Omental fat pad (tissue), 4 donors: ENCODE measurements around the gene CCDC97. TPM values are rescaled to one million over a fixed set of nuclear protein-coding genes. Genes with fewer than 3 reads are reported as not detected.

Experiments used
- ATAC-seq: fragments of 150-250 bp; one replicate; pipeline ENCODE4 v1.9.1; 2016; ENCODE audit warnings: mild to moderate bottlenecking, moderate library complexity; ENCODE audit not compliant: low FRiP score
- DNase-seq: peaks from one replicate; pipeline ENCODE4 v3.0.0-alpha.2; 2019; ENCODE audit warnings: low spot score
- total RNA-seq, 4 donors: library from RNA; depleted of rRNA; stranded (reverse); fragments of >200 nt; gene quantifications; one replicate each; pipeline ENCODE4 v1.1.0, GENCODE V29; 2016
- TF ChIP-seq, protein P1 (sequence below), 3 donors: fragments of 450-650 bp; IDR thresholded peaks; one replicate each; pipeline ENCODE4 v1.5.1; 2016 to 2017; ENCODE audit warnings: antibody characterized with exemption in 3 of 3, mild to moderate bottlenecking in 3 of 3, moderate library complexity in 2 of 3

The CCDC97 gene
- total RNA-seq, 4 donors from 2014 or later, result 11.8 to 16.6 (median 13.9) TPM

DNA sequence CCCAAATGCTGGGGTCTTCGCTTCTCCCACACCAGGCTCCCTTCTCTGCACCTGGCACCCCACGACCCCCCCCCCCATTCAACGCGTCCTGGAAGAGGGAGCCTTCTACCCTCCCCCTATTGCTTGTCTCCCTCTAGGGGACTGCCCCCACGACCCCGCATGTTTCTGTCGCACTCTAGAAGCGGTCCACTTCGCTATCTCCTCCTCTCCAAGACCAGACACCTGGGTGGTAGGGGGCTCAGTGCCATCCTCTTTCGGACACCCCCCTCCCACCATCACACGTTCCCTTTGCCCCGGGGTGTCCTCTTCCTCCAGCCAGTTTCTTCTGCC is 42.3 kb downstream of the CCDC97 start:
- DNase-seq, result no peak
- TF ChIP-seq, protein P1, sequence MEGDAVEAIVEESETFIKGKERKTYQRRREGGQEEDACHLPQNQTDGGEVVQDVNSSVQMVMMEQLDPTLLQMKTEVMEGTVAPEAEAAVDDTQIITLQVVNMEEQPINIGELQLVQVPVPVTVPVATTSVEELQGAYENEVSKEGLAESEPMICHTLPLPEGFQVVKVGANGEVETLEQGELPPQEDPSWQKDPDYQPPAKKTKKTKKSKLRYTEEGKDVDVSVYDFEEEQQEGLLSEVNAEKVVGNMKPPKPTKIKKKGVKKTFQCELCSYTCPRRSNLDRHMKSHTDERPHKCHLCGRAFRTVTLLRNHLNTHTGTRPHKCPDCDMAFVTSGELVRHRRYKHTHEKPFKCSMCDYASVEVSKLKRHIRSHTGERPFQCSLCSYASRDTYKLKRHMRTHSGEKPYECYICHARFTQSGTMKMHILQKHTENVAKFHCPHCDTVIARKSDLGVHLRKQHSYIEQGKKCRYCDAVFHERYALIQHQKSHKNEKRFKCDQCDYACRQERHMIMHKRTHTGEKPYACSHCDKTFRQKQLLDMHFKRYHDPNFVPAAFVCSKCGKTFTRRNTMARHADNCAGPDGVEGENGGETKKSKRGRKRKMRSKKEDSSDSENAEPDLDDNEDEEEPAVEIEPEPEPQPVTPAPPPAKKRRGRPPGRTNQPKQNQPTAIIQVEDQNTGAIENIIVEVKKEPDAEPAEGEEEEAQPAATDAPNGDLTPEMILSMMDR (IDR thresholded peaks at IDR 0.05), result no peak
- no peak for ATAC-seq

DNA sequence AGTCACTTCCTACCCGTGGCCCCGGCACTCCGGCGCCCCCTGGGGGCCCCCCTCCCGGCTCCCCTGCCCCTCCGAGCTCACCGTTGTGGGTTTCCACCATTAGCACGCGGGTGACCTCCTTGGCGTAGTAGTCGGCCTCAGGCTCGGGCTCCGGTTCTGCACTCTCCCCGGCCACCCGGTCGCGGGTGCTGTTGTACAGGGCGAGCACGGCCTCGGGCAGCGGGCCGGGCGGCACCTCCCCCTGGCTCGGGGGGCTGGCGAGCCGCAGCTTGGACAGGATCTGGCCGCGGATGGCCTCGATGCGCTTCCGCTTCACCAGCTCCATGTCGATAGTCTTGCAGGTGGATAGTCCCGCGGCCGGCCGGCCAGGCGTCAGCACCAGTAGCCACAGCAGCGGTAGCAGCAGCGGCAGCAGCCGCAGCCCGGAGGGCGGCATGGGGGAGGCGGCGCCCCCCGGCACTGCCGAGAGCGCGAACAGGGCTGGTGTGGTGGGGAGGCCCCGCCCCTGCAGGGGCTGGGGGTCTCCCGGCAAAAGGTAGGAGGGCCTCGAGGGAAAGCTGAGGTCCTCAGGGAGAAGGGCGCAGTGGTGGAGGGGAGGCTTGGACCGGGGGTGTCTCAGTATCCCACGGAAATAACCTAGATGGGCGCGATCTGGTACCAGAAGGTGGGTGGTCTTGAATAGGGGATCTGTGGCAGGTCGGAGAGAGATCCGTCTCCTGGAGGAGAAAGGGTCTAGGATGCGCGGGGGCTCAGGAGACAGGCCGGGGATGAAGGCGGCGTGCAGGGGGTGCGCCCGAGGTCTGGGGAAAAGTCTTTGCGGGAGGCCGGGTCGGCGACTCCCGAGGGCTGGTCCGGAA is 42.9 kb downstream of the CCDC97 start:
- ATAC-seq, result no peak
- TF ChIP-seq, protein P1 (IDR thresholded peaks at IDR 0.05), result no peak
- DNase-seq, result no peak

DNA sequence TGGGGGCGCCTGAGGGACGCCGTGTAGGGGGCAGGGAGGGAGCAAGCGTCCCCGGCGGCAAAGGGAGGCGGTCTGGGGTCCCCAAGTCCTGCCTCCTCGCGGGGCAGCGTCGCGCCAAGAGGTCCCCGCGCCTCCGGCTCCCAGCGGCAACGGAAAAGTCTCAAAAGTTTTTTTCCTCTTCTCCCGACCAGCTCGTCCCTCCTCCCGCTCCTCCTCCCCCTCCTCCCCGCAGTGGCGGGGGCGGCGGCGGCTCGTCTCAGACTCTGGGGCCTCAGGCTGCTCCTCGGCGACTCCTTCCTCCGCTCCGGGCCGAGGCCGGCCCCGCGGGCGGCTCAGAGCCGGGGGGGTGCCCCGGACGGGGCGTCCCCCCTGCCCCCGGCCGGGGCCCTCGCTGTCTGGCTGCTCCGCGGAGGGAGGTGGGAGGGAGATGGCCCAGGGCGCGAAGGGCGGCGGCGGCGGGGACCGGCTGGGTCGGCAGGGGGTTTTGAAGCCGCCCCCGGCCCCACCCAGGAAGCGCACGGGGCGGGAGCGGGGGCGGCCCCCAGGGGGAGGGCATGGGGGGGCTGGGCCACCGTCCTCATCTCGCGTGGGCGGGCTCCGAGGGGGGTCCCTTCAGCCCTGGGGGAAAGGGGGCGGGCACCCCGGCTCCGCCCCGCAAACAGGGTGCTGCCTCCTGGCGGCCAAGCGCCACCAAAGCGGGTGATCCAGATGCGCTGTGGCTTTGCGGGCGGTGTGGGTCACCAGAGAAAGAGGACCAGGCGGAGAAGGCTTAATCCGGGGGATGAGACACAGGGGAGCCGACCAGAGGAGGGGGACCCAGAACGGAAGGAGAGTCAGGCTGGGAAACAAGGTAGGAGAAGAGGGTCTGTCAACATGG is 43.7 kb downstream of the CCDC97 start, which contains the start of gene TGFB1:
Gene TGFB1 (minus strand): TSS at position 457 of the 877 bp plus-strand sequence. CDS start 878 bp downstream, outside the sequence.
- peak; percentile 64 for DNase-seq
- peak; percentile 63 for ATAC-seq

DNA sequence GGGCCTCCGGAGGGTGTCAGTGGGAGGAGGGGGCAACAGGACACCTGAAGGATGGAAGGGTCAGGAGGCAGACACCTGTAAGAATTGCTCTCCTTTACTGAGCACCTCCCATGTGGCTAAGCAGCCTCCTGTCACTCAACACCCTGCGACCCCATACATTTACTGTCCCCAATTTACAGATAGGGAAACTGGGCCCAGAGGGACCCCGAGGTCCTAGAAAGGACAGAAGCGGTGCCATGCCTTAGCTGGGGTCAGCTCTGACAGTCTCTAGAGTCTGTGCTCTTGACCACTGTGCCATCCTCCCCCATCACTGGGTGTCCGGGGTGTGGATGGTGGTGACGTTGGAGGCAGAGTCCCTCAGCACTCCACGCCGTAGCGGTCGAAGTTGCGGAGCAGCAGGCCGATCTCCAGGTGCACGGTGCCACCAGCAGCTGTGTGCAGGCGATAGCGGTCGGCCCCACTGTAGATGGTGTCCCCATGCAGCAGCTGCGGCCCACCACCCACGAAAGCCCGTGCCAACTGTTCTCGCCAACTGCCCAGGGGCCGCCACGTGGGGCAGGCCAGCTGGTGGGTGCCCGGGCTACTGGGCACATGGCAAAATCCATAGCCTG is 44.5 kb downstream of the CCDC97 start:
- TF ChIP-seq, protein P1 (IDR thresholded peaks at IDR 0.05), result no peak
- DNase-seq (no peak), ATAC-seq (no peak)

More for the DNA sequence above, 43.7 kb downstream of the CCDC97 start, which contains the start of gene TGFB1:
- TF ChIP-seq, protein P1 (IDR thresholded peaks at IDR 0.05), result peak in 2 of 3 donors; percentile 32 to 33

DNA sequence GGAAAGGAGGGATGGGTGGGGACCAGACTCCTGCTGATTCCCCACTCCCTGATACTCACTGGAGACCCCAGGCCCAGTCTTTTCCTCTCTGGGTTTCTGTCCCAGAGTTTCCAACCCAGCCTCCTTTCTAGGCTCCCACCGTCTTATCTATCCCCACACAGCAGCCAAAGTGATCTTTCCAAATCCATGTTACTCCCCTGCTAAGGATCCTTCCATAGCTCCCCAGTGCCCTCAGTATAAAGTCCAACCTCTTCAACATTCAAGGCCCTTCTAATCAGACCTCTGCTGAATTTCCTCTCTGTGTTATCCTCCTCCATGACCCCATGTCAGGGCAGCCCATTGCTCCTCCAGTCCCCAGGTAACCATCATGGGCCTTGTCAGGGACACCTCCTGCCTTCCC is 45.1 kb downstream of the CCDC97 start:
- no peak for DNase-seq
- TF ChIP-seq, protein P1 (IDR thresholded peaks at IDR 0.05), result no peak
- ATAC-seq, result no peak

DNA sequence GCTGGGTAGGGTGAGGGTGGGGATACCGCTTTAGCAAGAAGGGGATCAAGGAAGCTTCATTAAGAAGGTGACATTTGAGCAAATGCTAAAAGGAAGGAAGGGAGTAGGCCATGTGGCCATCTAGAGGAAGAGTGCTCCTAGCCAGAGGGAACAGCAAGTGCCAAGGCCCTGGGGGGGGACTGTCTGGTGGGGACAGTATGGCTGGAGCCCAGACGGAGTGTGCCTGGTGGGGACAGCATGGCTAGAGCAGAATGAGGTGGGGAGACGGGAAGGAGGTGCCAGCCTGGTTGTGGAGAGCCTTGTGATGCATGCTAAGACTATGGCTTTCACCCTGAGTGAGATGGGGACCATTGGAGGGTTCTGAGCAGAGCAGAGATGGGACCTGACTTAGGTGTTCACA is 45.8 kb downstream of the CCDC97 start:
- DNase-seq, result no peak
- TF ChIP-seq, protein P1 (IDR thresholded peaks at IDR 0.05), result no peak
- ATAC-seq, result no peak
